AML-193 (cell line): ENCODE data around the gene TIRAP.

Experiments used
- DNase-seq, 2 experiments: peaks; one replicate each; lab custom pipeline; 2025; lab: John Stamatoyannopoulos, UW

The TIRAP gene

DNA sequence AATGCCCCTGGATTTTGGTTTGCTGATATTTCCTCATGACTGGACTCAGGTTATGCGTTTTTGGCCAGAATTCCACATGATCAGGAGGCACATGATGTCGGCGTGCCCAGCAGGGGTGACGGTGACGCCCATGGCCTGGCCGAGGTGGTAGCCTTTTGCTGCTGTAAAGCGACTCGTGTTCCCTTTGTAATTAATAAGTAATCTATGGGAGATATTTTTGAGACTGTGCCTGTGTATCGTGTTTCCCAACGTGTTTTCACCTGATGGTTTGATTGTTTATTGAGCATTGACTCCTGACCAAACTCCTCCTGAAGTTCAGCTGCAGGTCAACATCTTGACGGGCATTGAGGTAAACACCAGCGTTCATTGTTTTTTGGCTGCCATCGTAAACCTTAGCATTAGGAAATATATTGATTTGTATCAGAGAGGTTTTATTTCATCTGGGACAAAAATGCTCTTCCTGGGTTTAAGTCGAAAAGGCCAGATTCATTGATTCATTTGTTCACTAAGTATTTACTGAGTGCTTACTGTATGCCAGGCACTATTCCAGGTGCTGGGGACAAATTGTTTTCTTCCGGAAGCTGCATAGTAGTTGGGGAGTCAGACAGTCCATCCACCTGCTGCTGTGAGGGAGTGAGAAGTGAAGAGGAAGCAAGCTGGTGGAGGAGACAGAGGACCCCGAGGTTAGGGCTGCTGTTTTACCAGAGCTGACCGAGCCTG lies 44.5 kb downstream of the TIRAP start:
- DNase-seq: no peak

DNA sequence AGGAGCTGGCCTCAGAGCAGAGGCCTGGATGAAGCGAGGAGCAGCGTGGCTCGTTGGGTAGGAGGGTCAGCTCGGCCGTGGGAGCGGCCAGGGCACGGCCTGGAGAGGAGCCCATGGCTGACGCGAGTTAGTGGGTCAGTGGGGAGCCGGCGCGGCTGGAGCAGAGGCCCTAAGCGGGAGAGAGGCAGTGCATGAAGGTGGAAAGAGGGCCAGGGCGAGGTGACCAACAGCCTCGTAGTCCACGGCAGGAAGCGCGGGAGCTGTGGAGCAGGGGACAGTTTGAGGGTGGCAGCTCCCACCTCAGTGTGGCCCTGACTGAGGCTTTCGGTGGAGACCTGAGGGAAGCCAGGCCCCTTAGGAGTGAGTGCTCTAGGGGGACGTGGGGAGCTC lies 45.1 kb downstream of the TIRAP start:
- DNase-seq: no peak

DNA sequence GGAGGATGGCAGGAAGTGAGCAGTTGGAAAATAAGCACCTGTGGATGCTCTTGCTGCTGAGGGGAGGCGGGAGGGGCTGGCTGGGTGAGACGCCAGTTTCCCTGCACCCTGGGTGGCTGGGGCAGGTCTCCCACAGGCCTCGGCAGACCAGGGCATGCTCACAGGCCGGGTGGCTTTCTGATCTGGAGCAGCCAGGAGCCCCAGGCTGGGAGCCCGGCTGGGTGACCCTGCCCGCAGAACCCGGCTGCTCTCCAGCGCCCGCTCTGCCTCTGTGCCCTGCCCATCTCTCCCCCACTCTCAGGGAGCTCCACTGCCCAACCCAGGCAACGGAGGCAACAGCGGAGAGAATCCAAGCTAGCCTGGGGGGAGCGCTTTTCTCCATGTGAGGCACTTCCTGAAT lies 45.6 kb downstream of the TIRAP start:
- DNase-seq: no peak

DNA sequence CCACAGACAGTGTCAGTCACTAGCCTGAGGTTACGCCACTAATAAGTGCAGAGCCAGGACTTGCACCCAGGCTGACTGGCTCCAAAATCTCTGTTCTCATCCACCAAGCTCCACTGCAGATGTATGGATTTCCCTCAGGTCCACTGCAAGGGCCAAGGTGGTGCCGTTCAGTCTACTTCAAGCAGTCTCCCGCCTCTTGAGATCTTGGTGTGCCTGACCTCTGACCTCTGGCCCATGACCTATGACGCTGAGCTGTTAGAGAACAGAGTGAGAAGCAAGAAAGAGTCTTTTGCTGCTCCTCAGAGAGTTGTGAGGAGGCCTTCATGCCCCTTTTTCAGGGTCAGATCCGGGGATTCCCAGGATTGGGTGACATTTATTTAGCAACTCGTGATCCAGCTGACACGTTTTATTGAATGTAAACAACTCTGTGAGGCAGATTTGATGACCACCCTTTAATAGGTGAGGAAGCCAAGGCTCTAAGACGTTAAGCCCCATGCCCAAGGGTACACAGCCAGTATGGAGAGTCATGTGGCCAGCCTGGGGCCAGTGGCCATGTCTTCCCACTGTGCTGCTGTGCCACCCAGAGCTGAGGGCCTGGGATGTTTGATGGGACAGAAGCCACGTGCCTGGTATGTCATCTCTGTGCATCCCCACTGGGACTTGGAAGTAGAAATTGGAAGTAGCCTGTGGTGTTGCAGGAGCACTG lies 46.2 kb downstream of the TIRAP start:
- no peak for DNase-seq

DNA sequence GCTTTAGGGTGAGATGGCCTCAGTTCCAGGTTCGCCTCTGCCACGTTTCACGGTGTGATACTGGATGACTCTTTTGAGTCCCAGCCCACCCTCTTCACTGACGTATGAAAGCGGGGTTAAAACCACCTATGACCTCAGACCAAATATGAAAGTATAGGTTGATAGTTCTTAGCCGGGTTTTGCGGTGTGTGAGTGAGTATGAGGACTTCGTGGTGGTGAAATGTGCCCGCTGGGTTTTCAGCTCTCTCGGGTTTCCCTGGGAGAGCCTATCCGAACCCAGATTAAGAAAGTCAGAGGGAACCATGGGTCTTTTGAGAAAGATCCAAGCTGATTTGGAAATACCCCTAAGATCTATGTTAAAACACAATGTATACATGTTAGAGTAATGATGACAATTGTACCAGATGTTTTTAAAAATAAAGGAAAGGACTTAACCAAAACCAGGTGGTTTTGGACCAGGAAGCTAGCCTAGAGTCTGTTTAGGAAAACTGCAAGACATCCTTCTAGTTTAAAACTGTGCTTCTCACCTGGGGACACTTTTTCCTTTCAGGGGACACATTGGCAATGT lies 46.8 kb downstream of the TIRAP start:
- DNase-seq: no peak

DNA sequence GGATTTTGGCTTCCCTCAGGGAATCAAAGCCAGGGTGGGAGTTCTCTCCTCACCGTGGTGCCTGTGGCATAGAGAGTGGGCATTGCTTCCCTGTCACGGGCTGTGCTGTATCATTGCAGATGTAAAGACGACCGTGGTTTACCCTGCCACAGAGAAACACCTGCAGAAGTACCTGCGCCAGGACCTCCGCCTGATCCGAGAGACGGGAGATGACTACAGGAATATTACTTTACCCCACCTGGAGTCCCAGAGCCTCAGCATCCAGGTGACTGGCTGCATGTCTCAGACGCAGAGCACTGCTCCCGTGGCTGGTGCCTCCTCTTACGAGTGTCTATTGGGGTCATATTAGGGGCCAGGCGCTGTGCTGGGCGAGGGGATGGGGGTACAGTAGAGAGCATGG lies 48.4 kb downstream of the TIRAP start:
- DNase-seq: no peak

DNA sequence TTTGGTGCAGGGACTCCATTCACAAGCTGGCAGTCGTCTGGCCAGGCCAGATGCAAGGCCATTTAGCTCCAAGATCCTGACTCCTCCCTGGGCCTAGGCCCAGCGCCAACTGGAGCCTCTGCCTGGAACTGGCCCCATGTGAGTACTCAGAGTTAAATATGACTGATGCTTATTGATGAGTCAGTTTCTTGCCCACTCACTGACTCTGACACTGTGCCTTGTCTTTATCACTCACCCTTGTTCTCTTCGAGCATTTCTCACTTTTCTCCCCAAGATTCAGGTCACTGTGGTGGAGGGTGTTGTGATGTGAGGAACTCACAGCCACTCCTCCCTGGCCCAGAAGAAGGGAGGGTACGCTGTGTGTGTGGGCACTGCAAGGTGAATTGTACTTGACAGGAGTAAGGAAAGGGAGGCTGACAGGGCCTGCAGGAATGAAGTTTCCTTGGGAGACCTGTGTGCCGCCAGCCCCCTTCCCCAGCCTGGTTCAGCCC lies 49.4 kb downstream of the TIRAP start:
- no peak for DNase-seq

DNA sequence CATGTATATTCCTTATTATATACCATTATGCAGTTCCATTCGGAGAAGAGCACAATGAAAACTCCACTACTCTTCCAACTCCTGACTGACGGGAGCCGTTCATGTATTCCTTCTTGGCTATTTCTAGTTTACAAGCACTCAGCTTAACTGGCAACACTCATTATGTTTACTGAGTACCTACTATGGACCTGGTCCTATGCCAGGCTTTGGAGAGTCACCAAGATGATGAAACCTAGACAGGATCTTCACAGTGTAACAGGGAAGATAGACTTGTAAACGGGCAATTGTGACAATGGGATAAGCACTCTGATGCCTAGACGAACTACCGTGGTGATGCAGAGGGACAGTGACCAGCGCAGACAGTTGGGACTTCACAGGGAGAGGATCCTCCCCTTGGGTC lies 50.2 kb downstream of the TIRAP start:
- no peak for DNase-seq

DNA sequence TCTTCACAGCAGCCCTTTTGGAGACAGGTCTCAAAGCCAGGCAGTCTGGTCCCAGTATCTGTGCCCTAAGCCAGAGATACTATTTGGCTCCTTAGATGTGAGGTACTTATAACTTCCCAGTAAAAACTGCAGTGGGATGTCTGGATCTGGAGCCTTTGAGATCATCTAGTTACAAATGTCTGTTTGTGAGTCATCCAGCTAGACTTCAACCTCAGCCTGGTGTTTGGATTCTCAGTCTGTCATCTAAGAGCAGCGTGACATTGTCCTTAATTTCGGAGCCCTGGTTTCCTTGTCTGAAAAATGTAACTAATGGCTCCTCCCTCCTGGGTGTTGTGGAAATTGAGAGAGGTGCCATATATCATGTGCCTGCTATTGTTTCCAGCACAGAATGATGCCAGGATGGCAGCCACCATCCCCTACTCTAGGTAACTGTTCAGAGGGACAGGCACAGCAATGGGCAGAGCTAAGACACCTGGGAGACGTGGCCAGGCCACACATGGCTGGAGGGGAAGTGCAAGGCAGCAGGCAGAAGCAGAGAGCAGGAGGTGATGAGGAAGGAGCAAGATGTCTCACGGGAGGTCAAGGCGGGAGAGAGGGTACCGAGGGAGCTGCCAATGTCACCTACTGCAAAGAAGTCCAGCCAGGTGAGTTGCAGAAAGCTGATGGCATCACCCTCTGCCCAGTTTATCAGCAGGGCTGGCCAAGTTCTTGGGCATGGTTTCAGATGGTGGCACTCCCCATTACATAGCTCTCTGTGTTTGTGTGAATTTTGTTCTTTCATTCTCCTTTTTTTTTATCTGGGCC lies 52.0 kb downstream of the TIRAP start:
- DNase-seq: no peak

DNA sequence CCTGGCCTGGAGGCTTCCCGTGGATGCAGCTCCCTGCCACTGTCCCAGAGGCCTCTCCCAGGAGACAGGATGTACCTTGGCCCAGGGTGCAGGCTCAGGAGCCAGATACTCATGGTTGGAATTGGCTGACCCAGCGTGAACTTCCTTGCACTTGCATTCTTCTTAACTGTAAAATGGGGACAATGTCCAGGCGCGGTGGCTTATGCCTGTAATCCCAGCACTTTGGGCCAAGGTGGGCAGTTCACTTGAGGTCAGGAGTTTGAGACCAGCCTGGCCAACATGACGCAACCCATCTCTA lies 52.5 kb downstream of the TIRAP start:
- no peak for DNase-seq

DNA sequence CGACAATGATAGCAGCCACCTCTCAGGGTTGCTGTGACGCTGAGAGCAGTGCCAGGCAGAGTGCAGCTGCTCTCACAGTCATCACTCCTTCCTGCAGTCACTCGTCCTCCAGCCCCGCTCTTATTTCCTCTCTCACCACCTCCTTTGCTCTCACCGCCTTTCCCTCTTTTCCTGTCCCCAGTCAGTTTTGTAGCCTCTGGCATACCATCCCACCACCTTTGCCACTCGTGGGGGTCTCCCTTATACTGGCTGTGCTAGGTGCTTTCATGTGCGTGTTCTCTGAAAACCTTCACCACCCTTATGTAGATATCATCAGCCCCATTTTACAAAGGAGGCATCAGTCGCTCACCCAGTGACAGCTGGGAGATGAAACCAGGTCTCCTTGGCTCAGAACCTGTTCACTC lies 53.2 kb downstream of the TIRAP start:
- no peak for DNase-seq

DNA sequence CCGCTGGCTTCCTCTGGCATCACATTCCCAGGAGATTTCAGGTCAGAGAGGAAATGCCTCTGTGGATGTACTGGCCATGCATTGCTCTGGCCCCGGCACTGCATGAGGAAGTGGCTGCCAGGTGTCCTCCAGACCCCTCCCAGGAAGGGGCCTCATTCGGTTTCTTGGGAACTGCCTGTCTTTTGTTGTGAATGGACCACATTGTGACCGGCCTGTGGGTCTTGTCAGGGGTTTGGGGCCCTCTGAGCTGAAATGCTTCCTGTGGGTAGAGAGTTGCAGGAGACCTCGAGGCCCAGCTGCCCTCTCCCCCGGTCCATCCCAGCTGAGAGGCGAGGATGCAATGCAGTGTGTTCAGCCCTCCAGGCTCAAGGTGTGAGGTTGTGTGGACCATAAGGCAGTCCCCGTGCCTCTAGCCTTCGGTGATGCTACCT lies 53.8 kb downstream of the TIRAP start:
- no peak for DNase-seq

DNA sequence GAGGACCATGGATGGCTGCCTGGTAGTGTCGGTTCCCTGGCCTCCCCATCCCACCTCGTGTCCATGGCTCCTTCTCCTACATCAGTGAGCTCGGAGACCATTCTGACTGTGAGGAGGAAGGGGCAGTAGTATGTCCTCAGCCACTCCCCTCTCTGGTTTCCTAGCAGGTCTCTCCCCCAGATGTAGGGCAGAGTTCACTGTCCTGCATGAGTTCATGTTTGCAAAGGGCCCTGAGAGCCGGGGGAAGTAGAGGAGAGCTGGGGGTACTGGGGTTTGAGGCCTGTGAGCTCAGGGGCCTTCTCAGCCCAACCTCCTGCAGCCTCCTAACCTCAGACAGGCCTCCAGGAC lies 54.2 kb downstream of the TIRAP start:
- no peak for DNase-seq

DNA sequence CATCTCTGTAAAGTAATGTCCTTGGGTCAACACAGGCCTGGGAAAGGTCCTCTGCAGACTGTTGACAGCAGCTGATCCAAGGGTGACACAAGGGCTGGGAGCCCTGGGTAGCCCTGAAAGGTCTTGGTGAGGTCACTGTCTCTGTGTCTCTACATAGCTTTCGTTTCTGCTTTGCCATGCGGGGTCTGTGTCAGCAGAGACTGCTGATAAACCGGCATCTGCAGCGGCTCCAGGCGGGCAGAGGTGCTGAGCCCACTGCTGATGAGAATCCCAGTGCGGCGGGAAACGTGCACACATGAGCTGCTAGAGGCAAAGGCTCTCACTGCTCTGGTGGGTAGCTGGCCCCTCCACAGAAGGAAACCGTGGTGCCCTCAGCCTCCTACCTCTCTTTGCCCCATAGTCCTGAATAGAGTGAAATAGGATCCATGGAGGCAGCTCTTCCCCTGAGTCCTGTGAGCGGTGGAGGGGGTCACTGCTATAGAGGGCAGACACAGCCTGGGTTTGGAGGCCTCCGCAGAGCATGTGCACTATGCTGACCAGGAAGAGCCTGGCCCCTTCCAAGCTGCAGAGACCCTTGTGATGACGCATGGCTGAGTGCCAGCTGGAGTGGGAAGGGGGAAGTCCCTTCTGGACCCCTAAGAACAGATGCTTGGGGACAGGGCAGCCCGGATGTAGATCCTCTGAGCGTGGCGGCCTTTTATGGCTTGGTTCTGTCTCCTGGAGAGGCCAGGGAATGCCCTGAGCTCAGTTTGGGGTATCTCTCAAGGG lies 54.8 kb downstream of the TIRAP start:
- DNase-seq: no peak

DNA sequence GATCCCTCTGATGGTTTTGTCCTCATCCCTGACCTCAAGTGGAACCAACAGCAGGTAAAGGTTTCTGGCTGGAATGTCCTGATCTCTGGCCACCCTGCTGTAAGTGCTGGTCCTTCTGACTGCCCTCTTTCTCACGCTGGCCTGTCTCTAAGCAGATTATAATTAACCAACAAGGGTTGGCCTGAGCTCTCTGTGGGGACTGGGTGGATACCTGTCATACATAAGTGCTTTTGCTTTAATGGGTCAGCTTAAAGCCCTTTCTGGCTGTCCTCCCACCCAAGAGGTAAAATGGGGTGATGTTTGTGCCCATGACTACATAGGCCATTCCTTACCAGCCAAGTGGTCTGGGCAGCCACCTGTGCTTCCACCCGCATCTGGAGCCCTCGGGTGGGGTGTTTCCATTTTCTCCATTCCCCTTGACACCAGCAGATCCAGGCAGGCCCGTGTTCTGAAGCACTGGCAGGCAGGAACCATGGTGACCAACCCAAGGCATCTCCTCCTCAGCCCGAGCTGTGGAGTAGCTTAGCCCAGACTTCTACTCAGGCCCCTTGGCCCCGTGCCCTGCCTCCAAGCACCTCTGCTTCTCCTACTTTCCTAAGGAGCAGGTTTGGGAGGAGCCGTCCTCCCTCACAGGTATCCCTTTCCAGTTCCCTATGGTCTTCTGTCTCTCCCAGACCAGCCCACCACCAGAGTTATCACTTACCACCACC lies 55.6 kb downstream of the TIRAP start:
- DNase-seq: no peak

DNA sequence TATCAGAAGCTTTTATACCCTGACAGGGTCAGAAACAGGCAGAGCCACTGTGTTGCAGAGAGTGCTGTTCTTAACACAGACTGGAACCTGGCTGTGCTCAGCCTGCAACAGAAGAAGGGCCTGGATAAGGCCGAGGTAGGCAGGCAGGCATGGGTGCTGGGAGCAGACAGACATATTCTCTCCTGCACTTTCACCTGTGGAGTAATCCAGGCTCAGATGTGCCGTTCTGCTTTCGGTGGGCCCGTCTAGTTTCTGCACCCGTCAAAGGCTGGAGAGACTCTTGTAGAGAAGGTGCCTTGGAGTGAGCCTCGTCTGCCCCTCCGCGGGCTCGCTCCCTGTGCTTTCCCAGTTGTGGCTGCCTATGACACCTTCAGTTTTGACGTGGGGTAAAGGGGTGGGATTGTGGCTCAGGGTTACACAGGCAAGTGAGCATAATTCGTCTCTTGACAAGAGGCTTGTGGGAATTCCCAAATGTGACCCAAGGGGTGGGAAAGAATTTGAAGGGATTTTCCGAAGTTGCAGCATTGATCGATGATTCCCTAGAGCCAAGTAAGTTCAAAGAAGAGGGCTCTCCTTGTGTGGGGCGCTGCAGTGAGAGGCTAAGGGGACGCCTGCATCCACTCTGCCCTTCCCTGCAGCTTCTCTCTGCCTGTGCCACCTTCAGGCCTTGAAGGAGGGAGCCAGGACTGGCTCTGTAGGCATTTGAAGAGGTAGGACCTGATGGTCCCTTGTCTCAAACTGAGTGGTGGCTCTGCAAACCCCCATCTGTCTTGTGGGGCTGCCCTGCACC lies 56.4 kb downstream of the TIRAP start:
- DNase-seq: no peak

DNA sequence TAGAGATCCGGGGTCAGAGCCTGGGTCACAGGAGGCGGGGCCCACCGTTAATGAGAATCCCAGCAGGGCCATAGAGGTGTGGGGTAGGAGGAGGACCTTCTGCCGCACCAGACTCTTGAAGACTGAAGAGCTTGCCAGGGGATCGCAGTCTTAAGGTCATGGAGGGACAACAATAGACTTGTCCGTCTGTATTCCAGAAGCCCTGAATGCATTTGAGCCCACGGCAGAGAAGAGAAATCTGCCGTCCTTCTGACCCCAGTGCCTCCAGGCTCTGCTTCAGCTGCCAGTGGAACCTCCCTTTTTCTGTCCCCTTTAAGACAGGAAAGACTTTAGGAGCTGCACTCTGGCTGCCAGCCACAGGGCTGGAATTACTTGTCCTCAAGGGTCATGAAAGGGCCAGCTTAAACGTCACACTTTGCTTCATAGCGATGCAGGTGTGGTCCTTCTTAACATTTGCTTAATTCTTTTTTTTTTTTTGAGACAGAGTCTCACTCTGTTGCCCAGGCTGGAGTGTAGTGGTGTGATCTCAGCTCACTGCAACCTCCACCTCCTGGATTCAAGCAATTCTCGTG lies 57.1 kb downstream of the TIRAP start:
- no peak for DNase-seq

DNA sequence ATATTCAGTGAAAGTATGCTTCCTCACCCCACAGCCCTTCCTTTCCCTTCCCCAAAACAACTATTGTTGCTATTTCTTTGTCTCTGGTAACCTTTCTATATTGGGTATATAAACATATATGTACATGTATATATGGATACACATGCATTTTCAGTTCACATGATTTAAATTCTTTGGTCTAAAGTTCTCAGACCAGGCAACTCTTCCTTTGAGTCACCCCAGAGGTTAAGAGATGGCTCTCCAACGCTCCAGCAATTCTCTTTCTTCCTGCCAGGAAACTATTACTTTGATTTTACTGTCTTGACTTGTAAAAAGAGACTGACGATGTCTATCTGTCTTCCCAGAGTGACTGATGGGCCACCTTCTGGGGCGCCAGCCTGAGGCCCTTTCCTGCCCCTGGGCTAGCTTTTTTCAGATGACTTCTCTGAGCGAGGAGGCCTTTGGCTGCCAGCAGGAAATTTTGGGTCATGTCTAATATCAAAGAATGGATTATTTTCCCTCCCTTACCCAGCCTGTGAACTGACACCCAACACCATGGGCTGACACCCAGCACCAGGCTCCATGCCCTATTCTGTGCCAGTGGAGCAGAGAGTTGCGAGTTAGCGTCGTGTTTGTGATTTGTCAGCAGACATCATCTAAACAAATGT lies 58.2 kb downstream of the TIRAP start:
- no peak for DNase-seq

DNA sequence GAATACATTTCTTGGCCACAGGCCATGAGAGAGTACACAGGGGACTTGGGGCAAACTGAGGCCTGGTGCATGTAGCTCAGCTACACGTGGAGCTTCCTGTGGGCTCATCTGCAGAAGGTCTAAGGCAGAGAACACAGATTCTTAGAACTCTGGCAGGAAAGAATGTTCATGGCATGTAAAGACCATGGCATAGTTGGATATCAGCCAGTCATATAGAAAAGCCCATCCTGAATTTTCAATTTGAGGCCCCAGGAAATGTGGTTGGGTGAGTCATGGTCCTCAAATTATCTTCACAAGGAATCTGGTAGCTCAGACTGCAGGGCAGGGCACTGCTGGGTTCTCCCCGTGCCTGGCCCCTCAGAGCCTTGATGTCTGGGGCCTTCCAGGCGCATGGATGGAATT lies 58.9 kb downstream of the TIRAP start:
- no peak for DNase-seq

DNA sequence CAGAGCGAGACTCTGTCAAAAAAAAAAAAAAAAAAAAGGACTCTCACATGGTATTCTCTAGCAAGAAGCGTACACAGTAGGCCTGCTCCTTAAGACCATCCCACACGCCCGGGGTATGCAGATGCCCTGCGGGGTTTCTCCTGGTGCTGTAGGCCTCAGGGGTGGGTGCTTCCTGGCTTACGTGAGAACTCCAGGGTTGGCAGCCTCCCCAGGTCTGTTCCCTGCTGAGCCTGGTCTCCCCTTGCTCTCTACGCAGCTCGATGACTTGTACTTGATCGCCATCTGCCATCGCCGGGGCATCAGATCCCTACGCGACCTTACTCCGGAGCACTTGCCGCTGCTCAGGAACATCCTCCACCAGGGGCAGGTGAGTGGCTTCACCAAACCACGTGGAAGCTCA lies 60.2 kb downstream of the TIRAP start:
- DNase-seq: no peak
